HepG2 (cell line): ENCODE measurements around the gene CD244. TPM values are rescaled to one million over a fixed set of nuclear protein-coding genes. Genes with fewer than 3 reads are reported as not detected.
"Not testable (repeated sequence)": the region's sequence is repeated elsewhere in the genome, so short reads cannot be mapped to it uniquely, and the experiment has no call there.

ENCODE experiments used
- ATAC-seq: fragments of 200-7000 bp; cut with Tn5 transposase; 3 replicates; pipeline ENCODE4 v1.9.1; 2020; ENCODE audit warnings: mild to moderate bottlenecking, moderate library complexity
- BruUV-seq: library from RNA; stranded (reverse); fragments of 400-500 nt; replicated peaks from 2 replicates; lab custom pipeline; 2021; lab: Mats Ljungman, UMichigan
- CTCF ChIA-PET: fragments of 300-600 bp; formaldehyde crosslinking; extraction: SDS; loops from one replicate; lab custom pipeline; 2021; ENCODE audit warnings: low total read pairs, inconsistent platforms, low intra/inter-chr PET ratio; lab: Yijun Ruan, JAX
- POLR2A ChIA-PET: fragments of 350-600 bp; sonication (Branson Sonifier 250); formaldehyde crosslinking; loops from one replicate; lab custom pipeline; 2020; ENCODE audit warnings: antibody characterized with exemption, inconsistent platforms; lab: Yijun Ruan, JAX
- DNase-seq: peaks from one replicate; pipeline ENCODE4 v3.0.0-alpha.2; 2015; ENCODE audit warnings: low spot score
- FAIRE-seq: peaks from 3 replicates; lab custom pipeline; 2011; peaks lifted over from hg19 to GRCh38; lab: Jason Lieb, UNC
- H2AFZ ChIP-seq: one replicate; pipeline ENCODE4 v1.6.1; 2011; ENCODE audit warnings: low read length, inconsistent platforms
- H3K27ac ChIP-seq: fragments of 300-600 bp; 3 replicates; pipeline ENCODE4 v1.8.0; 2011; ENCODE audit warnings: mixed run types, mild to moderate bottlenecking, mixed read lengths, low read length, inconsistent platforms; ENCODE audit not compliant: insufficient read depth; ENCODE audit errors: extremely low read length
- H3K27me3 ChIP-seq, 2 experiments: fragments of 200-600 bp in 1 of 2; 2 replicates in 1 of 2; 3 replicates in 1 of 2; pipeline versions ENCODE4 v1.6.0 to v1.8.0; 2011; ENCODE audit warnings: low read length in 2 of 2, mild to moderate bottlenecking in 2 of 2, moderate library complexity in 2 of 2, inconsistent platforms in 1 of 2; ENCODE audit not compliant: insufficient read depth in 2 of 2, control insufficient read depth in 1 of 2
- H3K36me3 ChIP-seq, 2 experiments: fragments of 200-600 bp in 1 of 2; replicated peaks in 1 of 2; 2 replicates in 1 of 2; 3 replicates in 1 of 2; pipeline versions ENCODE4 v1.5.1 to v1.8.0; 2011; ENCODE audit warnings: low read length in 2 of 2, inconsistent platforms in 1 of 2; ENCODE audit not compliant: insufficient read depth in 2 of 2, control insufficient read depth in 1 of 2
- H3K4me1 ChIP-seq: 2 replicates; pipeline ENCODE4 v1.5.1; 2012; ENCODE audit warnings: low read length, inconsistent platforms; ENCODE audit not compliant: insufficient read depth
- H3K4me2 ChIP-seq: 2 replicates; pipeline ENCODE4 v1.6.0; 2011; ENCODE audit warnings: low read depth, low read length, inconsistent platforms
- H3K4me3 ChIP-seq, 3 experiments: fragments of 200-600 bp in 1 of 3; sonication (generic), shearing (Covaris generic) in 1 of 3; replicated peaks in 1 of 3; 2 replicates each; pipeline ENCODE4 v1.5.1; 2011 to 2016; ENCODE audit warnings: low read length in 3 of 3, inconsistent platforms in 2 of 3, low read depth in 2 of 3, mild to moderate bottlenecking in 2 of 3, control low read depth in 1 of 3, mixed read lengths in 1 of 3; ENCODE audit not compliant: insufficient read depth in 1 of 3
- H3K79me2 ChIP-seq: one replicate; pipeline ENCODE4 v1.6.1; 2011; ENCODE audit warnings: low read length, inconsistent platforms; ENCODE audit not compliant: insufficient read depth
- H3K9ac ChIP-seq: 2 replicates; pipeline ENCODE4 v1.6.0; 2011; ENCODE audit warnings: mild to moderate bottlenecking, low read depth, low read length, inconsistent platforms; ENCODE audit not compliant: insufficient read depth
- H3K9me3 ChIP-seq: 2 replicates; pipeline ENCODE4 v1.5.1; 2012; ENCODE audit warnings: mild to moderate bottlenecking, low read length
- H4K20me1 ChIP-seq: 2 replicates; pipeline ENCODE4 v1.6.0; 2011; ENCODE audit warnings: inconsistent platforms, mild to moderate bottlenecking, low read length, moderate library complexity; ENCODE audit not compliant: insufficient read depth
- AKAP8 ChIP-seq: sonication (generic); formaldehyde crosslinking; IDR thresholded peaks from 2 replicates; pipeline ENCODE4 v1.5.1; 2020; ENCODE audit warnings: mild to moderate bottlenecking, missing genetic modification reagents
- ERF ChIP-seq: IDR thresholded peaks from 2 replicates; pipeline ENCODE4 v1.6.1; 2018; ENCODE audit warnings: missing biosample characterization, missing genetic modification reagents
- RBM39 ChIP-seq: fragments of 200-400 bp; formaldehyde crosslinking; IDR thresholded peaks from one replicate; pipeline ENCODE4 v1.6.1; 2018; ENCODE audit warnings: antibody characterized with exemption, mild to moderate bottlenecking, low read depth, low read length; ENCODE audit not compliant: poor library complexity, severe bottlenecking
- ZXDC ChIP-seq: sonication (generic); formaldehyde crosslinking; IDR thresholded peaks from 2 replicates; pipeline ENCODE4 v1.5.0; 2020; ENCODE audit warnings: mild to moderate bottlenecking, missing genetic modification reagents
- WGBS: methylation state at CpG from one replicate; pipeline ENCODE4 v1.1.6; 2017; ENCODE audit warnings: low lambda C conversion rate; 5-methylcytosine and 5-hydroxymethylcytosine counted together
- in situ Hi-C: cut with HindIII; loops from 2 replicates; pipeline ENCODE4 v1.10.0; 2017; ENCODE audit warnings: low pct_unique_long_range_greater_than_20kb; ENCODE audit not compliant: extremely low pct_ligation_motif_present
- intact Hi-C: fragments of 100-400 bp; cut with micrococcal nuclease; formaldehyde crosslinking; loops from one replicate; pipeline ENCODE4 v1.10.0; 2022; ENCODE audit not compliant: unreplicated experiment
- polyA plus RNA-seq, 8 experiments: library from polyadenylated mRNA; depleted of rRNA in 3 of 8; stranded (reverse) in 7 of 8; unstranded in 1 of 8; fragments of >200 nt; fragmentation: Illumina TruSeq in 4 of 8; extraction: Trizol in 4 of 8; gene quantifications; 2 replicates each; pipeline versions ENCODE4 v1.2.1 to v1.2.3, GENCODE V29; 2011 to 2016; ENCODE audit warnings: low read depth in 4 of 8, missing spikeins in 1 of 8, mixed read lengths in 1 of 8; ENCODE audit not compliant: insufficient read depth in 1 of 8
- total RNA-seq, 5 experiments: library from RNA; depleted of rRNA; stranded (reverse); fragments of >200 nt; fragmentation: Illumina TruSeq; extraction: Trizol; gene quantifications; 2 replicates each; pipeline ENCODE4 v1.2.3, GENCODE V29; 2016; ENCODE audit warnings: low read depth in 1 of 5

The CD244 gene
- total and polyA plus RNA-seq, 2 of the 13 experiments (the other 11 are each of a cell fraction or from before 2014, with no cell fraction given): 0.09 TPM; not detected in 1

- no peak for TF ChIP-seq ZXDC (CRISPR knock-in tag)
- TF ChIP-seq, all 625 proteins: peak for 0
These were observed 14.5 kb upstream of the CD244 start (continued) for GRCh38 chr1:160877221-160877620.

GRCh38 chr1:160876311-160876710 lies 13.6 kb upstream of the CD244 start:
- in situ Hi-C loops (no loop called here), intact Hi-C loops (no loop called here)
- Histone ChIP-seq H3K36me3 (no peaks in the 10 kb centered on the region), H3K27me3 (no peaks in the 10 kb centered on the region; a peak in 1 of 5 replicates), H3K4me2 (no peak overlapping the region), H3K9ac (no peak overlapping the region), H3K9me3 (no peaks in the 10 kb centered on the region), H3K4me3 (no peak overlapping the region), H3K4me1 (no peaks in the 10 kb centered on the region), H4K20me1 (no peaks in the 10 kb centered on the region), H2AFZ (no peak overlapping the region), H3K27ac (no peak overlapping the region), H3K79me2 (no peaks in the 10 kb centered on the region)
- ATAC-seq (no peak), DNase-seq (no peak), FAIRE-seq (no peak)
- CTCF ChIA-PET: no interaction called here
- 23% methylated on average over 5 of the region's 5 CpGs for WGBS
- TF ChIP-seq ERF (CRISPR knock-in tag): no peak
- no peak for TF ChIP-seq RBM39
- no peak for TF ChIP-seq AKAP8 (CRISPR knock-in tag)
- POLR2A ChIA-PET: no interaction called here
- BruUV-seq: no TSS peak

GRCh38 chr1:160875591-160875990 lies 12.9 kb upstream of the CD244 start:
- FAIRE-seq, intact Hi-C loops, H3K9ac ChIP-seq, CTCF ChIA-PET, H3K27me3 ChIP-seq, H3K4me2 ChIP-seq, H2AFZ ChIP-seq, DNase-seq, H4K20me1 ChIP-seq, in situ Hi-C loops, H3K4me1 ChIP-seq, BruUV-seq, ATAC-seq, POLR2A ChIA-PET, H3K27ac ChIP-seq, H3K9me3 ChIP-seq, H3K36me3 ChIP-seq, H3K4me3 ChIP-seq, H3K79me2 ChIP-seq: not testable (repeated sequence)
- 57% methylated on average over 4 of the region's 4 CpGs for WGBS
